A549 (cell line): ENCODE data around the gene ERICH2.

Experiments
- ELK1 ChIP-seq: fragments of 150-350 bp; IDR thresholded peaks from 2 replicates; pipeline ENCODE4 v1.6.1; 2014; ENCODE audit warnings: low read depth, mild to moderate bottlenecking, low read length
- KDM5A ChIP-seq: fragments of 200-600 bp; sonication (generic); IDR thresholded peaks from 2 replicates; pipeline ENCODE4 v1.6.1; 2016; ENCODE audit warnings: antibody characterized with exemption, mild to moderate bottlenecking
- NFE2L2 ChIP-seq: fragments of 150-350 bp; conservative IDR thresholded peaks from 2 replicates; pipeline ENCODE4 v1.6.1; 2014; ENCODE audit warnings: low read length
- NR3C1 ChIP-seq: fragments of >200 bp; sonication (Bioruptor Twin); formaldehyde crosslinking; IDR thresholded peaks from 3 replicates; pipeline ENCODE4 v1.6.1; 2017
- POLR2A ChIP-seq: IDR thresholded peaks from 2 replicates; pipeline ENCODE4 v1.6.1; 2012; ENCODE audit warnings: mild to moderate bottlenecking, low read length
- RAD21 ChIP-seq, 2 experiments: fragments of >200 bp in 1 of 2; sonication (Bioruptor Twin) in 1 of 2; formaldehyde crosslinking in 1 of 2; IDR thresholded peaks in 1 of 2; conservative IDR thresholded peaks in 1 of 2; 2 replicates in 1 of 2; 3 replicates in 1 of 2; pipeline ENCODE4 v1.6.1; 2012 to 2018; ENCODE audit warnings: inconsistent platforms in 1 of 2
- REST ChIP-seq: fragments of 200-600 bp; sonication (generic); IDR thresholded peaks from 2 replicates; pipeline ENCODE4 v1.6.1; 2016; ENCODE audit warnings: antibody characterized with exemption, mild to moderate bottlenecking, moderate library complexity
- SREBF2 ChIP-seq: fragments of 450-650 bp; IDR thresholded peaks from 2 replicates; pipeline ENCODE4 v1.6.1; 2014; ENCODE audit warnings: mild to moderate bottlenecking, moderate library complexity
- USF2 ChIP-seq: fragments of 450-650 bp; IDR thresholded peaks from 2 replicates; pipeline ENCODE4 v1.6.1; 2014; ENCODE audit warnings: antibody characterized with exemption
- ZNF302 ChIP-seq: fragments of 250-450 bp; sonication (Bioruptor Pico); IDR thresholded peaks from 2 replicates; pipeline ENCODE4 v1.9.0; 2021; ENCODE audit warnings: inconsistent platforms, mild to moderate bottlenecking, moderate library complexity
- TF ChIP-seq, protein P1 (sequence below): fragments of >200 bp; sonication (Bioruptor Twin); formaldehyde crosslinking; IDR thresholded peaks from 3 replicates; pipeline ENCODE4 v1.5.1; 2016

DNA sequence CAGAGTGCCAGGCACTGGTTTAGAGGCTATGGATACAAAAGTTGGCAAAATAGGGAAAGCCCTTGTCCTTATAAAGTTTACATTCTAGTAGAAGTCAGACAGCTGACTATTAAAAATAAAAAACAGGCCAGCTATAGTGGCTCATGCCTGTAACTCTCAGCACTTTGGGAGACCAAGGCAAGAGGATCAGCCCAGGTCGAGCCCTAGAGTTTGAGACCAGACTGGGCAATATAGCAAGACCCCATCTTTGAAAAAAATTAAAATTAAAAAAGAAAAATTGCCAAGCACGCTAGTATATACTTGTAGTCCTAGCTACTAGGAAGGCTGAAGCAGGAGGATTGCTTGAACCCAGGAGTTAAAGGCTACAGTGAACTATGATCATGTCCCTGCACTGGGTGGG lies 12.5 kb downstream of the ERICH2 start:
- TF ChIP-seq SREBF2 (no peak), POLR2A (no peak), NR3C1 (no peak), USF2 (no peak), REST (no peak), ZNF302 (no peak), ELK1 (no peak), KDM5A (no peak), NFE2L2 (no peak), RAD21 (conservative IDR thresholded peaks at IDR 0.05 in 1 of 2, IDR thresholded peaks at IDR 0.05 in 1 of 2) (no peak)
- TF ChIP-seq, protein P1, sequence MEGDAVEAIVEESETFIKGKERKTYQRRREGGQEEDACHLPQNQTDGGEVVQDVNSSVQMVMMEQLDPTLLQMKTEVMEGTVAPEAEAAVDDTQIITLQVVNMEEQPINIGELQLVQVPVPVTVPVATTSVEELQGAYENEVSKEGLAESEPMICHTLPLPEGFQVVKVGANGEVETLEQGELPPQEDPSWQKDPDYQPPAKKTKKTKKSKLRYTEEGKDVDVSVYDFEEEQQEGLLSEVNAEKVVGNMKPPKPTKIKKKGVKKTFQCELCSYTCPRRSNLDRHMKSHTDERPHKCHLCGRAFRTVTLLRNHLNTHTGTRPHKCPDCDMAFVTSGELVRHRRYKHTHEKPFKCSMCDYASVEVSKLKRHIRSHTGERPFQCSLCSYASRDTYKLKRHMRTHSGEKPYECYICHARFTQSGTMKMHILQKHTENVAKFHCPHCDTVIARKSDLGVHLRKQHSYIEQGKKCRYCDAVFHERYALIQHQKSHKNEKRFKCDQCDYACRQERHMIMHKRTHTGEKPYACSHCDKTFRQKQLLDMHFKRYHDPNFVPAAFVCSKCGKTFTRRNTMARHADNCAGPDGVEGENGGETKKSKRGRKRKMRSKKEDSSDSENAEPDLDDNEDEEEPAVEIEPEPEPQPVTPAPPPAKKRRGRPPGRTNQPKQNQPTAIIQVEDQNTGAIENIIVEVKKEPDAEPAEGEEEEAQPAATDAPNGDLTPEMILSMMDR = no peak
